GM21825 (cell line): ENCODE measurements around the gene GAL.
"Not testable (repeated sequence)": the region's sequence is repeated elsewhere in the genome, so short reads cannot be mapped to it uniquely, and the experiment has no call there.

ENCODE experiments used
- ATAC-seq: cut with Tn5 transposase; IDR thresholded peaks from one replicate; pipeline ENCODE4 v1.9.1; 2021; ENCODE audit warnings: mild to moderate bottlenecking, moderate library complexity; ENCODE audit not compliant: unreplicated experiment

Gene GAL, protein sequence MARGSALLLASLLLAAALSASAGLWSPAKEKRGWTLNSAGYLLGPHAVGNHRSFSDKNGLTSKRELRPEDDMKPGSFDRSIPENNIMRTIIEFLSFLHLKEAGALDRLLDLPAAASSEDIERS

DNA sequence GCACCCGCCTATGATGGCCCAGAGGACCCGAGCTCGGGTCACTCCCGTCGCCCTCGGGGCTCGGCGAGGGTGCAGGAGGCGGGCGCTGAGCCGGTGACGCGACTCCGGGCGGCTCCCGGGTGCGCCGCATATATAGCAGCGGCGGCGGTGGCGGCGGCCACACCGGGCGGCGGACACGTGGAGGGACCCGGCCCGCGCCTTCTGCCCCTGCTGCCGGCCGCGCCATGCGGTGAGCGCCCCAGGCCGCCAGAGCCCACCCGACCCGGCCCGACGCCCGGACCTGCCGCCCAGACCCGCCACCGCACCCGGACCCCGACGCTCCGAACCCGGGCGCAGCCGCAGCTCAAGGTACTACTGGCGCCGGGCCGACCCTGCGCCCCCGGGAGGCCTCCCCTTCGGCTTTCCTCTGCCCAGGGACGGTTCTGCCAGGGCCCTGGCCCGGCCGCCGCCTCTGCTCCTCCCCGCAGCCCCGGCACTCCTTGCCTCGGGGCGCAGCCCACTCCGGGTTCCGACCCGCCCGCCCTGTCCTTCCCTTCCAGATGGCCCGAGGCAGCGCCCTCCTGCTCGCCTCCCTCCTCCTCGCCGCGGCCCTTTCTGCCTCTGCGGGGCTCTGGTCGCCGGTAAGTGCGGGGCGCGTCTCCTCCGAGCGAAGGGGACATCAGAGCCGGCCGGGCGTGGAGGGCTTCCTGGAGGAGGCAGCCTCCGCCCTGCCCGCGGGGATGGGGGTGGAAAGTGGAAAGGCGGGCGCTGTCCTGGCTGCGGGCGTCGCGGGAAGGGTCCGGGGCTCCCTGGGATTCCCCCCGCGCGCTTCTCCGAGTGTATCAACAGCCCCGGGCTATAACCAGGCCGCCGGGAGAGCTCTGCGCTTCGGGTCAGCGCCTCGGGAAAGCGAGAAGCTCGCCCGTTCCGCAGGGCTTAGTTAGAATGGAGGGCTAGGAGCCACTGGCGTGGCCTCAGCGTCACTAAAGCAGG is at the start of gene GAL:
GAL (plus strand) TSS at position 160 of the 972 bp plus-strand sequence; CDS start at position 540, 380 bp downstream.
- no peak for ATAC-seq

DNA sequence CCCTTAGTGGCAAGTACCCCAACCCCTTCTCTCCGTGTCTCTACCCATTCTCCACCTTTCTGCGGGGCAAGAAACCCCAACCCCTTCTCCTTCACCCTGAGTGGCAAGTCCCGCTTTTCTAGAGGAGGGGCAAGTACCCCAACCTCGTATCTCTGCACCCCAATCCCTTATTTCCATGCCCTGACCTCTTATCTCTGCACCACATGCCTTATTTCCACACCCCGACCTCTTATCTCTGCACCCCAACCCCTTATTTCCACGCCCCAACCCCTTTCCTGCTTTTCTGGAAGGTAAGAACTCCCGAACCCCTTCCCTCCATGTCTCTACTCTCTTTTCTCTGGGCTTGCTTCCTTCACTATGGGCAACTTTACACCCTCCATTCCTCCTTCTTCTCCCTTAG is 49.7 kb upstream of the GAL start:
- not testable (repeated sequence) for ATAC-seq

DNA sequence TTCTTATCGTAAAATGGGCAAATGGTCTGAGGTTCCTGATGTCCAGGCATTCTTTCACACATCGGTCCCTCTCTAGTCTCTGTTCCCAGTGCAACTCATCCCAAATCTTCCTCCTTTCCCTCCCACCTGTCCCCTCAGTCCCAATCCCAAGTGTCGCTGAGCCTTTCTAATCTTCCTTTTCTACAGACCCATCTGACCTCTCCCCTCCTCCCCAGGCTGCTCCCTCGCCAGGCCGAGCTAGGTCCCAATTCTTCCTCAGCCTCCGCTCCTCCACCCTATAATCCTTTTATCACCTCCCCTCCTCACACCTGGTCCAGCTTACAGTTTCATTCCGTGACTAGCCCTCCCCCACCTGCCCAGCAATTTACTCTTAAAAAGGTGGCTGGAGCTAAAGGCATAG is 49.2 kb upstream of the GAL start:
- ATAC-seq: not testable (repeated sequence)

GRCh38 chr11:68635883-68636282 is 48.5 kb upstream of the GAL start:
- not testable (repeated sequence) for ATAC-seq

- ATAC-seq: not testable (repeated sequence)
Observed at GRCh38 chr11:68639322-68639721, 45.0 kb upstream of the GAL start.

GRCh38 chr11:68641880-68642279 is 42.5 kb upstream of the GAL start:
- no peak for ATAC-seq

DNA sequence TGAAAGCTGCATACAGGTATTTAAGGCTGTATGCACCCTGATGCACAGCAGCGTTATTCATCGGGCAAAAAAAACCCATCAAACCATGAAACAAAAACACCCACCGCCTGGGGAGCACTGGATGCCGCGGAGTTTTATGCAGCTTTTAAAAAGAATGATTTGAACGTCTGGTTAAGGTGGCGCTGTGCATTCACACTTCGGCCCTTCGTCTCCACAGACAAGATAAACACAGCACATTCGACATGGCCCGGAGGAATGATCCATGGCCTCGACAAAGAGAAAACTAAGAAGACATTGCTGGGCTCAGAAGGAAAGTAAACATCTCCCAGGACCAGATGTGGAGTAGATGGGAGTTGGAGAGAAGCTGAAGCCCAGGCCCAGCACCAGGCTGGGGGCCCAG is 40.8 kb upstream of the GAL start:
- ATAC-seq: no peak

GRCh38 chr11:68646832-68647231 is 37.5 kb upstream of the GAL start:
- no peak for ATAC-seq

GRCh38 chr11:68649851-68650555 is 34.3 kb upstream of the GAL start:
- no peak for ATAC-seq

DNA sequence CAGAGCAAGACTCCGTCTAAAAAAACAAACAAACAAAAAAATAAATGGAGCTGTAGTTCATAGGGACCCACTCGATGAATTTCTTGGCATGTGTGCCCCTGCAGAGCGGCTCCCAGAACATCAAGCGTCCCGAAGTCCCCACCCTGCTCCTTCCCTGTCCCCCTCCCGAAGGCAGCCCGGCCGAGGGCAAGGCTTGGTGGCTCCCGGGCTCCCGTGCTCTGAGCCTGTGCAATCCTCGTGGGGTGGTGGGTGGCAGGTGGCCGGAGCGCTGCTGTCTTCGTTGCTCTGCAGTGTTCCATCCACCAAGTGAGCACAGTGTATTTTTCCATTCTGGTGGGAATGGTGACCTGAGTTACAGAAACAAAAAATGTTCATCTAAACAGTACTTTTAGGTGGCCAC is 33.5 kb upstream of the GAL start:
- no peak for ATAC-seq

DNA sequence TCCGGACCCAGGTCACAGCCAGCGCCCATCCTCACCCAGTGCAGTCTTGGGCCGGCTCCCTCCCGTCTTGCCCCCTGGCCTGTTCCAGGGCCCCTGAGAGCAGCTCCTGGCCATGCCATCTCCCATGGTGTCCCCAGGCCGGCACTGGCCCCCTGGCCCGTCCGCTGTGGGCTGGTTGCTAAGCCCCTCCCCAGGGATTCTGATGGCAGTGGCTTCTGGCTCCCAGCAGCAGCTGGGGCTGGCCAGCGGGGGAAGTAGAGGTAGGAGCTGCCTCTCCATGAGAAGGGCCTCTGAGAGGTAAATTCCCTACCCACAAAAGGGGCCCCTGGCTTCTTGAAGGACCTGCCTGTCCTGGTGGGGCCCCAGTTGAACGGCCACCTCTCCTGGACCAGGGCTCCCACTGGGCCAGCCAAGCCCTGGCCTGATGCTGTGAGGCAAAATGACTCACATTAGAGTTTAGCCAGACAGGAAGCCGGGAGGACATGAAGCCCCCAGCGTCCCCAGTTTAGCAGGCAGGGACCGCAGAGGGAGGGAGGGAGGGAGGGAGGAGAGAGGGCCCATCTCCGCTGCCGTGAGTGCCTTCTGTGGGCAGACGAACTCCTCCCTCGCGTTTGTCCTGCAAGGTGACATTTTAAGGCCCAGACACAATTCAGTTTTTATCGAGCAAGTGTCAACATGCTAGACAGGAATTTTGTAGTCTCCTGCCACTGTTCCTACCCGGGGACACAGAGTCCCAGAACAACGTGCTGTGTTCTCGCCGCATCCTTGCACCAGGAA is 32.9 kb upstream of the GAL start:
- no peak for ATAC-seq

DNA sequence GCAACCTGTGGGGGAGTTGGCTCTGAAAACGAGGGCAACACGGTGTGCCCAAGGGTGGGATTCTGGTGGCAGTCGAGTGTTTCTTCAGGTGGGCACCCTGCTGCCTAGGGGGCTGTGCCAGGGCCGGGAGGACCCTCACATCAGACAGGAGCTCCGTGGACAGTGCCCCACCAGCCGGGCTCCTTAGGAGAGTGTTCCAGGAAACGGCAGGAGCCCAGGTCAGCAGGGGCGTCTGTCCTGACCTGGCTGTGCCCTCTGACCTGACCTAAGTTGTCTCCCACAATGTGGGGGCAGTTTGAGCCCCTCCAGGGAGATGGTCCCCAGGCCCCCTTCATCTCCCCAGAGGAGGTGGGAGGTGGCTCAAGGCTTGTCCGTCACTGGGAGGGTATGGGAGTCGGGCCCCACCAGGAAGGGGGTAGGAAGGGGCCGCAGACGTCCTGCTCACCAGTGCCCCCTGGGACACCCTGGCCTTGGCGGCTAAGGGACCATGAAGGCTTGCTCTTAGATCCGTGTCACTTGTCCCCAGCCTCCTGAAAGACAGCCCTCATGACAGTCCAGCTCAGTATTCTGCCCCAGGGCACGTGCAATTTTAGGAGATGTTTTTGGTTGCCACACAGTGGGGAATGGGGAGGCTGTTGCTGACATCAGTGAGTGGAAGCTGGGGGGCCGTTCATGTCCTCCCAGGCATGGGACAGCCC is 32.2 kb upstream of the GAL start:
- no peak for ATAC-seq

- ATAC-seq: no peak
Observed at GRCh38 chr11:68652683-68653156, 31.6 kb upstream of the GAL start.

DNA sequence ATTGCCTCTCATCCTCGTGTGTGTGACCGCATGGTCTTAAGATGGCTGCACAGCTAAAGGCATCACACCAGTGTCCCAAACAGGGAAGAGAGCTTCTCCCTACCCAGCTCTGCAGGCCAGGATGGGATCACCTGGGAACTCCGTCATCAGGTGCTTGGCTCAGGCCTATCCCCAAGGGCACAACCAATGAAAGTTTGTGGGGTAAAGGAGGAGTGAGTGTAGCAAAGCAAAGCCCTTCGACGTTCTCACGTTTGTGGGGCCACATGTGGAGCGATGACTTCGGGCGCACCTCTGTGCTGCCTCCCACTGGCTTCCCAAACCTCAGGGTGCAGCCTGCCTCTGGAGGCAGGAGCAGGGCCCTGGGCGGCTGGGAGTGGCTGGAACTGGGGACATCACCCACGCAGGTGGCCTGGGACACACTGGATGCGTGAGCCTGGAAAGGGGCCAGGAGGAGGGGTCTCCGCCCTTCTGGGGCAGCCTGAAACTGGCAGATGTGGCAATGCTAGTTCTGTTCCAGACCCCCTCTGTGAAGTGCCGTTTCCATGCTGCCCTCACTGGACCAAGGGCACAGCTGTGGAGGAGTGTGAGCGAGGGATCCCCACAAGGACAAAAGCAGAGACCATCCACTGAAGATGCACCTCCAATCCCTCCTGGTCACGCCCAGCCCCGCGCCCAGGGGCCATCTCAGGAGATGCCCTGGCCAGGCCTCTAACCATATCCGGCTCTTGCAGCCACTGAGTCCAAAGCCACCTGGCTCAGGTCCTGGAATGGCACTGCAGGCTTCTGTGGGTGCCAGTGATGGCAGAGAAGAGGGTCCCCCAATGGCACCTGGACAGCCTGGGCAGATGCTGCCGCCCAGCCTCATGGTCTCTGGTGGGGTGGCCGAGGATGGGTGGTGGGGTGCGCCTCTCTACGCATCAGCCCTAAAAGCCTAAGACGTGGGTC is 30.6 kb upstream of the GAL start:
- no peak for ATAC-seq

DNA sequence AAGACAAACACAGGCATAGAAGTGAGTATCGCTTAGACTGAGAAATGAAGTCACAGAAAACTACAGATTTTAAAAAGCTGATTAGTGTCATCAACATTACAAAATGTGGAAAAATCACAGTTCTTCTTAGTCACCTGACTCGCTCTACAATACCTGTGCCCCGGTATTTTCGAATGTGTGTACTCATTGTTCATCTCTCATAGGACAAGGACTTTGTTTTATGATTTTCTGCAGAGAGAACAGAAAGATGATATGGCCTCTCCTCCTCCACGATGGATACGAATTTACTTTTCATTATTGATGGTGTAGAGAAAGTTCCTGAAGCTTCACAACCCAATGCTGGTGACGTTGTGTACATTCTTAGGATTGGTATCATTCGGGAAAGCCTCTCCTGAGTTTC is 29.4 kb upstream of the GAL start:
- no peak for ATAC-seq

DNA sequence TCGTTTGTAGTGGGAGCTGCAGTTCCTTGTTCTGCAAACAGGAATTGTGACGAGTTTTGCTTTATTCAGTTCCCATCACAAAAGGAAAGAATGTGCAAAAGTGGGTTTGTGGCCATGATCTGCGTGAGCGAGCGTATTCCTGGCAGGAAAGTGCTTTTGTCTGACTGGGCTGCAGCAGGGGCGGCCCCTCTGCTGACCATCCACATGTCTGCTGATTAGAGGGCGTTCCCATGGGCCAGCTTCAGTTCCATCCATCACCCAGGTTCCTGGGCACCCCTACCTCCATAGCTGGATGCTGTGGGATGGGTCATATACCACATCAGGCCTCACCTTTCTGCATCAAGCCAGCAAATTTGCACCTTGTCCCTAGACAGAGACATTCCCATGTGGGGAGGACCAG is 28.9 kb upstream of the GAL start:
- no peak for ATAC-seq

DNA sequence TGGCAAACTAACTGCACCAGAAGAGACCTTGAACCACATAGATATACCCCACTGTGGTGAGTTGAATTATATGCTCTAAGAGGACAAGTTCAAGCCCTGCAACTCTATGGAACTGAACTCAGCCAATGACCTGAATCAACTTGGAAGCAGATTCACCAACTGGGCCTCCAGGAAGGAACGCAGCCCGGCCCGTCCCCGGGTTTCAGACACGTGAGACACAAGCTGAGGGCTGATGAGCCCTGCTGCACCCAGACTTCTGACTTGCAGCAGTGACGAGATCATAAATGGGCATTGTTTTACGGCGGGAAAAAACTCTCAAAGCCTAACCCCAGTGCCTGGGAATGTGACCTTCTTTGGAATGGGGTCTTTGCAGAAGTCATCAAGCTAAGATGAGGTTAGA is 28.5 kb upstream of the GAL start:
- no peak for ATAC-seq

DNA sequence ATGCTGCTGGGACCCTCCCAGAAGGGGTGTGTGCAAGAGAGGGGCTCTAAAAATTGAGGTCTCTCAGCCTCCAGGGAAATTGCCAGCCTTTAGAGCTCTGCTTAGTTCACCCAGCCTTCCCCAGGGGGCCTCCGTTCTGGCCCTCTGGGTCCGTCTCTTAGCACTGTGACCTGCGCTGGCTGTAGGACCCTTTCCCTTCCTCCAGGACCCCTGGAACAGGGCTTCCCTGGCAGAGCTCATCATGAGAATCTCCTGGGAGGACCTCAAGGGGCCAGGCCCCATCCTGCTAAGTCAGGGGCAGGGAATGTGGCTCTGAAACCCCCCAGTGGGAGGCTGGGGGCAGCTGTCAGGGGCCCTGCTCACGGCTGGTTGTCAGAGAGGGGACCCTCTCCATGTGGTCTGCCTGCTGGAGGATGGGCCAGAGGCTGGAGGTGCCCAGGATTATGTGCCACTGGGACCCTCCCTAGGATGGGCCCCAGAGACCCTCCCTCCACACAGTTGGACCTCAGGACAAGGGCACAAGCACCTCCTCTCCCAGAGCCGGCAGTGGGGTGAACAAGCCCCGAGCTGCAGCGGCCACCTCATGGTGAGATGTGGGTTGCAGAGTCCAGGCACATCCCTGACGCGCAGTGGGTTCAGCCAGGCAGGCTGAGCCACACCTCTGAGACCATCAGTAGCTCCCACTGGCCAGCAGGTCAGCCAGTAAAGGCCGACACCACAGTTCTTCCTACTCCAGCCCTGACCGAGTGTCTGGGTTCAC is 27.1 kb upstream of the GAL start:
- no peak for ATAC-seq
